GM19043 (cell line): ENCODE data around the gene MMP1.

Experiments
- ATAC-seq: cut with Tn5 transposase; IDR thresholded peaks from one replicate; pipeline ENCODE4 v1.9.1; 2021; ENCODE audit warnings: low read depth; ENCODE audit not compliant: unreplicated experiment

The MMP1 gene

GRCh38 chr11:102798012-102798746, at the start of gene MMP1:
Gene MMP1, minus strand, starts transcription at chr11:102798160. Its CDS starts 68 bp downstream, at chr11:102798092.
- no peak for ATAC-seq

DNA sequence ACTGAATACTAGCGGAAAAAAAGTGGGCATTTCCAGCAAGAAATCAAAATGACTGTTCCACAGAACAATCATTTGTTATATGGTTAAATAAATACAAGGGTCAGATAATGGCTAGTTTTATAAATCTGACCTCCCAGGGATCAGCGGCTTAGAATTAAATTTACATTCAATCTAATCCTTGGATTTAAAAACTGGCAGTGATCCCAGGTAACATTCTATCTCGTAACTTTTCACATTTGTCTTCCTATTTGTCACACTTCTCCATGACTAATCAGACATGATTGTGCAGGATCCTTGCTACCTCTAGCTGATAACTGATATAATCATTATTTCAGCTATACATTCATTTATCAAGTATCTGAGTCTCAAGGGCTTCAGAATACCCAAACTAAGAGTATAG, 48.3 kb upstream of the MMP1 start:
- no peak for ATAC-seq

DNA sequence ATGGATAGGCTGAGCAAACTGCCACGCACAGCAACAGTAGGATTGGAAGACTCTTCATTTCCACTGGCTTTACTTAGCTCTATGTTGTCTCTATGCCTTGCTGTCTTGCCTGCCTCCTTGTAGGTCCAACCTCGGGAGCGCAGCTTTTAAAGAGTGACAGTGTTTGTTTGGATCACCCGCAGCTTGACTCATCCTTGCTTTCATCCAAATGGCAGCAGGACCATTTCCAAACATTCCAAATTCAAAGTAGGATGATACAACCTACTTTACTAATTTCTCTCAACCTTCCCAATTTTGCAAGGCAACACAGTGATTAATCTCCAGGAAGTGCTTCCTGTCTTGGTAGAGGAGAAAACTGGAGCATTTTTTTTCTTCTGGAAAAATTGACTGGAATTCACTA, 45.5 kb upstream of the MMP1 start, which contains the start of gene MMP3:
Gene MMP3, minus strand, starts transcription at position 121 of the 400 bp plus-strand sequence. Its CDS starts 63 bp downstream, at position 58.
- no peak for ATAC-seq

DNA sequence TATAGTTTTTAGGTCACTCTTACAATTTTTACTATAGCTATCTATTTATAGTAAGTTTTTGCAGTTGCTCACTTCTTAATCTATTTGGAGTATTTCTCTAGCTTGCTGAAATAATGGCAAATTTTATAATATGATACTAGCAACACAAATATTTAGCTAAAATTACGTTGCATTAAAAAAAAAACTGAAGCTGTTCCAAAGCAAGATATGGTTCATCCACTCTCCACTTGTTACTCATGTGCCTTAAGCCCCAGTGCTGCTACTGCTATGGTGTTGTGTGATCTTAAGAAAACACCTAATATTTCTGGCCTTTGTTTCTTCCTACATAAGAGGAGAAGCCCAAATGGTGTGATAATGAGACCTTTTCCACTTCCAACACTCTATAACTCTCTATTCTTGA, 45.0 kb upstream of the MMP1 start:
- no peak for ATAC-seq

GRCh38 chr11:102840018-102840417, 42.1 kb upstream of the MMP1 start:
- no peak for ATAC-seq

DNA sequence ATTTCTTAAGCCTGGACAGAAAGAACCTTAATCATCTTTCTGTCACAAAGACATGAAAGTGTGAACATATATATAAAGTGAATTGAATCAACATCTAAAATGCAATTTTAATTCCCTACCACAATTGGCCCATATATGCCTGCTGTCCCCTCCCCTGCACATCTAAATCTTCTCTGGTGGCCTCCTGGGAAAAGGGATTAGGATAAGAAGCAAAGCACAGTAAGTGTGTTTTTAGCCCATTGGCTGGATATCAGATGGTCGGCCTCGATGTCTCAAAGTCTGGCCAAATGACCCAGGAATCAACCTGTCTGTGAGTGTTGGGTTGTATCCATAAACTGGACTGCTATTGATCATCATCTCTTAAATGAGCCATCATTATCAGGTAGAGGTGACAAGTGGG, 39.7 kb upstream of the MMP1 start:
- ATAC-seq: no peak

DNA sequence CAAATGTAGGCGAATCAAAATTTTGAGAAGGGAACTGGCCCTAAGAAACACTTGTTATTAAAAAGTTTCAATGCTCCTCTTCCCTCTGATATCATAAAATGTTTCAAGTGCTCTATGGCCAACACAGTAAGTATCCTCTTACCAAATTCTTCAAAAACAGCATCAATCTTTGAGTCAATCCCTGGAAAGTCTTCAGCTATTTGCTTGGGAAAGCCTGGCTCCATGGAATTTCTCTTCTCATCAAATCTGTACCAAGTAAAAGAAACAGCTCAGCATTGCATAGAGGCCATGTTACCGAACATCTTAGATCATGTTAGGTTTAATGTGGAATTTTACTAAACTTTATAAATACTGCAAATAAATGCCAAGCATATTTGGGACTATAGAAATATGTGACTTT, 39.2 kb upstream of the MMP1 start:
- no peak for ATAC-seq

DNA sequence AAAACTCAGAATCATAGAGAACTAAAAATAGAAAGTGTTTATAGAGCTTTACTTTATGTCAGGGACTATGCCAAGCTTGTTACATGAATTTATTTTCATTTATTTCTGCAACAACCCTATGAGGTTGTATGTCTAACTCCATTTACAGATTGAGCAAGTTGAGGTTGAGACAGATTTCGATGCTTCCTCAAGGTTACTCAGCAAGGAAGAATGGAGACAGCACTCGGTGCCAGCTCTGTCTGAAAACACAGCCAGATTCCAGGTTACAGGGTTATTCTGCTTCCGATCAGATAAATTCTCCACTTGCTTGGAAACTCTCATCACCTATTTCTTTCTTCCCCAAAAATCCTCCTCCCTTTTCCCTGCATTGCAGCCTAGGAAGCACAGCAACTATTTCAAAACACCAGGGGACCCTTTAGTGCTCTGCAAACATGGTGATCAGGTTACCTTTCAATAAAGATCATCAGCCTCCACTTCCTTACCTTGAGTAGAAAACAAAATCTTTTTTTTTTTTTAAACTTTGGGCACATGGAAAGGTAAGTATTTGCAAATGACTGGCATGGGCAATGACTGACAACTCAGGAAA, 38.4 kb upstream of the MMP1 start:
- no peak for ATAC-seq

GRCh38 chr11:102833731-102834130, 35.8 kb upstream of the MMP1 start:
- no peak for ATAC-seq

- no peak for ATAC-seq
Observed at GRCh38 chr11:102832612-102833011, 34.7 kb upstream of the MMP1 start.

- no peak for ATAC-seq
Observed at GRCh38 chr11:102831489-102832440, 33.8 kb upstream of the MMP1 start.

DNA sequence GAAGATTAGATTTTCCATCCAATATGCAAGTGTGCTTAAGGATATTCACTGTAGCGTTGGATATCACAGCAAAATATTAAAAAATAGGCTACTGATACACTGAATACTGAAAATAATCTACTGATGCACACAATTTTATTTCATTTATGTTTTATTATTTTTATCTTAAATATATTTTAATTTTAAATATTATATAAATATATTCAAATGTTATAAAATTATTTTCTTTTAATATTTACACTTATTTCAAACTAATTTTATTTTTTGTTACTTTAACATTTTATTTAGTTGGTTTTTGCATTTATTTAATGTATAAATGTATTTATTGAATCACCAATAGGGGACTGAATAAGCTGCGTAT, 33.1 kb upstream of the MMP1 start:
- ATAC-seq: no peak

- no peak for ATAC-seq
Observed at GRCh38 chr11:102830001-102830727, 32.2 kb upstream of the MMP1 start.

- ATAC-seq: no peak
Observed at GRCh38 chr11:102829316-102830000, 31.5 kb upstream of the MMP1 start.

DNA sequence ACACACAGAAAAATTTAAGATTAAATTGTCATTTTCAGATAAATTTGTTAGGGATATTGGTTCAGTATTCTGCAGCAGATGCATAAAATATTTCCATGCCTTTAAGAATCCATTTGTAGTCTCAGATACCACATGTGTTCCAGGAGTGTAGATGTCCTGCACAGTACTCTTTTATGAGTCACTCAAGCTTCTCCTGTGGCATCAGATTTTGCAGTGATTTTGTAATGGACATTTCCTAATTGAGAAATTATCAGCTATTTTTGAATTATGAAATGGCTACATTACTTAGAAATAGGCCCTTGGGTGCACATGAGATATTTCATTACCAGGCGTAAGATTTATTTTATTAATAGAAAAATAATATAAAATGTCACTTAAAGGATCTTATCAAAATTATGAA, 26.6 kb upstream of the MMP1 start:
- no peak for ATAC-seq

- no peak for ATAC-seq
Observed at GRCh38 chr11:102819491-102819890, 21.5 kb upstream of the MMP1 start.

DNA sequence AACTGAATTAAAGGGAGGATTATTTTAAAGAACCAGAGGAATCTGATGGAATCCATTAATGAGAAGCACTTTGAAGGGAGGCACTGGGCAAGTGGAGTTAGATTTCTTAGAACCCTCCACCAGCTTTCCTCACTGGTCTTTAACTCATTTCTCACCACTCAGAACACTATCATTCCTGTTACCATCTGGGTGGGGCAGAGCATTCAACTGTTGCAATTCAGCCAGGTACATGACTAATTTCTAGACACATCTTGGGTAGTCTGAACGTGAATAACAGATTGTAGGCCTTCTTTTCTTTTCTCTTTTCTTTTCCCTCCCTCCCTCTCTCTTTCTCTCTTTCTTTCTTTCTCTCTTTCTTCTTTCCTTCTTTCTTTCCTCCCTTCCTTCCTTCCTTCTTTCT, 15.5 kb upstream of the MMP1 start:
- ATAC-seq: no peak

GRCh38 chr11:102812188-102812587, 14.2 kb upstream of the MMP1 start:
- ATAC-seq: no peak

DNA sequence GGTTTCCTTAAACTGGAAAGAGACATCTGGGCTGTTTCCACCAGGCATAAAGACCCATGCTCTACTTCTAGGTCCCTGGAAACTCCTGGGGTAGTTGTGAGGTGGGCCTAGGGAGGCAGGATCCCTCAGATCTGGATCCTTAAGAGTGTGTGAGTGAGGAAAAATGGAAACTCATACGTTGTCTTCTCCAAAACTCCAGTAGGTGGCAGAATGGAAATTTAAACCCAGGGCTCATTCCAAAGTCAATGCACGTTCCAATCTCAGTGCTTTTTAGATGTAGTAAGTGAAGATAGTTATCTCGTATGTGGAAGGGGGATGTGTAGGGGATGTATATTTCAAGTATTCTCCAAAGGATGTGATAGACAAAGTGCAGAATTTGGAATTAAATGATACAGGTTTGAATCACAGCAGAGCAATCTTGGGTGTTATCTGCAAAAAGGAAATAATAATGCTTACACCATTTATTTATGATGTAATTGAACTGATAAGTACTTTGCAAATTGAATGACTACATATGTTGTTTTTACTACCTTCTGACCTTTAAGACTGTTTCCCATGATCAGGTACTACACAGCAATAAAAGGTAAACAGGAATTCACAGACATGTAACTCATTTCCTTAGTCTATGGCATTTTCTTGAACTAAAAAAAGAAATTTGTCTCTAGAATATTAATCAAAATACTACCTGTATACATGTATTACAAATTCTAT, 13.1 kb upstream of the MMP1 start:
- no peak for ATAC-seq
